Vagina (tissue), 2 donors: ENCODE results near the gene MAP2K5.

Experiments
- CTCF ChIP-seq, 3 experiments: fragments of 450-650 bp in 2 of 3; fragments of 200-600 bp in 1 of 3; sonication (generic) in 1 of 3; IDR thresholded peaks; one replicate each; pipeline ENCODE4 v1.5.1; 2017 to 2019; ENCODE audit warnings: antibody characterized with exemption in 3 of 3, mild to moderate bottlenecking in 2 of 3, moderate library complexity in 2 of 3
- POLR2A ChIP-seq, 2 donors: fragments of 450-650 bp; IDR thresholded peaks; one replicate each; pipeline ENCODE4 v1.6.1; 2017; ENCODE audit warnings: antibody characterized with exemption in 2 of 2, mild to moderate bottlenecking in 2 of 2, moderate library complexity in 2 of 2
- POLR2AphosphoS5 ChIP-seq, 2 donors: sonication (generic); formaldehyde crosslinking; IDR thresholded peaks; one replicate each; pipeline ENCODE4 v1.9.0; 2017; ENCODE audit warnings: antibody characterized with exemption in 2 of 2, mild to moderate bottlenecking in 2 of 2, low read depth in 1 of 2; ENCODE audit not compliant: insufficient read depth in 1 of 2

- TF ChIP-seq CTCF (IDR thresholded peaks at IDR 0.05) (no peak), POLR2A (IDR thresholded peaks at IDR 0.05) (no peak), POLR2AphosphoS5 (IDR thresholded peaks at IDR 0.05; ENCODE audit: insufficient read depth in 1 of 2, low read depth in 1 of 2) (no peak)
Measured at GRCh38 chr15:67544475-67544874, 2.0 kb downstream of the MAP2K5 start.
